Measurements from ENCODE around the gene ZNF595.
"Not testable (repeated sequence)": the region's sequence is repeated elsewhere in the genome, so short reads cannot be mapped to it uniquely, and the experiment has no call there.

ZNF595 gene

DNA sequence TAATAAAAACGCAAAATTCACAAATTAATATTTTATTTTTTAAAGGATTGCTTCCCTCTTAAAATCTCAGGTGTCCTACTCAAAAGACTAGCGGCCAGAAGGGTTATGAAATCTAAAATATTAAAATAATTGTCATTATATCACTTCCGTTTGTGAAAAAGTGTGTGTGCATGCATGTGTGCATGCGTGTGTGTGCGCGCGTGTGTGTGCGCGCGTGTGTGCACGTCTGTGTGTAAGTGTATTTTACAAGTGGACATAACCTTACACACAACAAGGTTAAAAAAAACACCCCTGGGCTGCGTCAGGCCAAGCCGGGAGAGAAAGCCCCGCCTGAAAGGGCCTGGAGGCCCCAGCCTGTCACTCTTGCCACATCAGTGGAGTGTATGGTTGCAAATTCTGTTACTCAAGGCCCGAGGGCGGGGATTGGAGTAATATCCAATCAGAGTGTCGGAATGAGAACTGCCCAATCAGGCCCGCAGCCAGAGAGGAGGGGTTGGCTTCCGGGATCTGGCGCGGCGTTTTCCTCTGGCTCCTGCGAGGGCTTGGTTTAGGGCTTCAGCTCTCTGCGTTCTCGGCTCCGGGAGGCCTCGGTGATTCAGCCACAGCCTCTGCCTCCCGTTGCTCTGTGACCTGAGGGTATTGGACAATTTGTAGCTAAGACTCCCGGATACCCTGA, at the start of gene ZNF595:
TSS of gene ZNF595 (plus strand) at position 518 of the 676 bp plus-strand sequence. CDS start 168 bp downstream, outside the sequence.
- not testable (repeated sequence) for DNase-seq (ENCODE audit: low spot score)

- DNase-seq (ENCODE audit: low spot score) = not testable (repeated sequence)
Measured at GRCh38 chr4:9937-10870, 42.9 kb upstream of the ZNF595 start.

DNA sequence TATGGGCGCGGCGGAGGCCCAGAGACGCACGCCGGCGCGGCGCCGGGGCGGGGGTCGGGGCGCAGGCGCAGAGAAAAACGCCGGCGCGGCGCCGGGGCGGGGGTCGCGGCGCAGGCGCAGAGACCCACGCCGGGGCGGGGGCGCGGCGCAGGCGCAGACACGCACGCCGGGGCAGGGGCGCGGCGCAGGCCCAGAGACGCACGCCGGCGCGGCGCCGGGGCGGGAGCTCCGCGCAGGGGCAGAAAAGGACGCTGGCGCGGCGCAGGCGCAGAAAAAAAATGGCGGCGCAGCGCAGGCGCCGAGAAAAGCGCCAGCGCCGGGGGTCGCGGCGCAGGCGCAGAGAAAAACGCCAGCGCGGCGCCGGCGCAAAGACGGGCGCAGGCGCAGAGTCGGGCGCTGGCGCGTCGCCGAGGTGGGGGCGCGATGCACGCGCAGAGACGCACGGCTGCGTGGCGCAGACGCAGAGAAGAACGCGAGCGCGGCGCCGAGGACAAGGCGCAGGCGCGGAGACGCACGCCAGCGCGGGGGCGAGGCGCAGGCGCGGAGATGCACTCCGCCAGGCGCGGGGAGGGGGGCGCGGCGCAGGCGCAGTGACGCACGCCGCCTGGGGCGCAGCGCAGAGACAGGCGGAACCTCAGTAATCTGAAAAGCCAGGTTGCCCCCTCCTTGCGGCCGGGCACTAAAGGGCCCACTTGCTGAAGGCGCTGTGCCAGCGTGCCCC, 41.9 kb upstream of the ZNF595 start:
- DNase-seq (ENCODE audit: low spot score) = not testable (repeated sequence)

DNA sequence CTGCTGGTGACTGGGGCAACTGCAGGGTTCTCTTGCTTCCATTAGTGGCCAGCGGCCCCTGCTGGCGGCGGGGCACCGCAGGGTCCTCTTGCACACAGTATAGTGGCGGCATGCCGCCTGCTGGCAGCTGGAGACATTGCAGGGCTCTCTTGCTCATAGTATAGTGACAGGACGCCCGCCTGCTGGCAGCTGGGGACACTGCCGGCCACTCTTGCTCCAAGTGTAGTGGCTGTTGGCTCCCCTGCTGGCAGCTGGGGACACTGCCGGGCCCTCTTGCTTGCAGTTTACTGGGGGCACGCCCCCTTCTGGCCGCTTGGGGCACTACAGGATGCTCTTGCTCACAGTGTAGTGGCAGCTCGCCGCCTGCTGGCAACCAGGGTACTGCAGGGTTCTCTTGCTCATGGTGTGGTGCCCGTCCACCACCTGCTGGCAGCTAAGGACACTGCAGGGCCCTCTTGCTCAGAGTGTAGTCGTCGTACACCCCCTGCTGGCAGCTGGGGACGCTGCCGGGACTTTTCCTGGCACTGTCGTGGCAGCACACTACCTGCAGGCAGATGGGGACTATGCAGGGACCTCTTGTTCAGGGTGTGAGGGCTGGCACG, 41.2 kb upstream of the ZNF595 start:
- DNase-seq (ENCODE audit: low spot score) = not testable (repeated sequence)

- not testable (repeated sequence) for DNase-seq (ENCODE audit: low spot score)
Measured at GRCh38 chr4:18128-18527, 35.0 kb upstream of the ZNF595 start.

- not testable (repeated sequence) for DNase-seq (ENCODE audit: low spot score)
Measured at GRCh38 chr4:18589-18988, 34.5 kb upstream of the ZNF595 start.

DNA sequence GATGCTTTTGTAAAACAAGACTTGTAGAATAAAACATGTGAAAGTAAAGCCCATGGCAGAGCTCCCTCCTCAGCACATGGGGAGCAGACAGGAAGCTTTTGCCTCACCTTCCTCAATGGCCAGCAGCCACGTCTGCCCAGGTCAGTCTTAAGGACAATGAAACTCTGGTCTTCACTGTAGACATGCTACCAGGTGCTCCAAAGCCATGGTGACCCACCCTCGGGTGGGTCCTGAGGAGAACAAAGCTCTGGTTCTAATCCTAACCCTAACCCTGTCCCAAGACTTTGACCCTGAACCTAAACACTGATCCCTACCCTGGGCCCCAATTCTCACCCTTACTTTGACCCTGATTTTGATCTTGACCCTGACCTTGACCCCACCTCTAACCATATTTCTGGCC, 30.2 kb upstream of the ZNF595 start:
- not testable (repeated sequence) for DNase-seq (ENCODE audit: low spot score)

GRCh38 chr4:24359-24758, 28.8 kb upstream of the ZNF595 start:
- DNase-seq (ENCODE audit: low spot score) = not testable (repeated sequence)

GRCh38 chr4:27501-27900, 25.6 kb upstream of the ZNF595 start:
- not testable (repeated sequence) for DNase-seq (ENCODE audit: low spot score)

GRCh38 chr4:28767-29542, 24.2 kb upstream of the ZNF595 start:
- DNase-seq (ENCODE audit: low spot score) = not testable (repeated sequence)

DNA sequence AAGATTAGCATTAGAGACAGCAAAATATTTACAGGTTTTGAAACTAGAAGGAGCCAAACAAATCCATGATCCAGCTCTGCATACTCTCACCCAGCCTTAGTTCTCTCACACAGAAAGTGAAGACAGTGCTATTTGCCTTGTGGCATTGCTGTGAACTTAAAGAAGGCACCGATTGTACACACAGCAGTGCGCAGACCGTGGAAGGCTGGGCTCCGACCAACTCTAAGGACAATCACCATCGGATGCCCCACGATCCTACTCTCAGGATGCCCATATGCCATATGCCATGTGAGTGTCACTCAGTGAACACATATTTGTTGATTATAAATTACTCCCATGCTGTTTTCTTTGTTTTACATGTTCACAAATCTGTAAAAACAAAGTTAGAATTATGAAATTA, 19.8 kb upstream of the ZNF595 start:
- DNase-seq (ENCODE audit: low spot score) = not testable (repeated sequence)

GRCh38 chr4:36559-37415, 16.3 kb upstream of the ZNF595 start:
- not testable (repeated sequence) for DNase-seq (ENCODE audit: low spot score)

- not testable (repeated sequence) for DNase-seq (ENCODE audit: low spot score)
Measured at GRCh38 chr4:38202-38601, 14.9 kb upstream of the ZNF595 start.

GRCh38 chr4:43375-43774, 9.7 kb upstream of the ZNF595 start:
- not testable (repeated sequence) for DNase-seq (ENCODE audit: low spot score)

DNA sequence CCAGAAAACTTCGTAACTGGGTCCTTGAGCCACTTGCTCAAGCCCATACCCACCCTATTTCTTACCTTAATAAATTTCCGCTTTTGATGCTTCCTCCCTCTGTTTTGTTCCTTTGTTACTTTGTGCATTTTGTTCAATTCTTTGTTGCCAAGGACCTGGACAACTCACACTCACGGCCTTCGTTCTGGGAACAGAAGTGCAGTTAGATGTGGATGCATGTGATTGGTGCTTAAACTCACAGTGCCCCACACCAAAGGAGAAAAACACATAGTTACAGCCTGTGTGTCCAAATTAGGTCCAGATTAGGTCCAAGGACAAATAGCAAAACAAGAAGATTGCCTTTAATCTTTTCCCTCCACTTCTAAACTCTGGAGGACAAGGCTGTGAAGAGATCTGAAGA, 1.9 kb upstream of the ZNF595 start:
- DNase-seq (ENCODE audit: low spot score) = not testable (repeated sequence)

DNA sequence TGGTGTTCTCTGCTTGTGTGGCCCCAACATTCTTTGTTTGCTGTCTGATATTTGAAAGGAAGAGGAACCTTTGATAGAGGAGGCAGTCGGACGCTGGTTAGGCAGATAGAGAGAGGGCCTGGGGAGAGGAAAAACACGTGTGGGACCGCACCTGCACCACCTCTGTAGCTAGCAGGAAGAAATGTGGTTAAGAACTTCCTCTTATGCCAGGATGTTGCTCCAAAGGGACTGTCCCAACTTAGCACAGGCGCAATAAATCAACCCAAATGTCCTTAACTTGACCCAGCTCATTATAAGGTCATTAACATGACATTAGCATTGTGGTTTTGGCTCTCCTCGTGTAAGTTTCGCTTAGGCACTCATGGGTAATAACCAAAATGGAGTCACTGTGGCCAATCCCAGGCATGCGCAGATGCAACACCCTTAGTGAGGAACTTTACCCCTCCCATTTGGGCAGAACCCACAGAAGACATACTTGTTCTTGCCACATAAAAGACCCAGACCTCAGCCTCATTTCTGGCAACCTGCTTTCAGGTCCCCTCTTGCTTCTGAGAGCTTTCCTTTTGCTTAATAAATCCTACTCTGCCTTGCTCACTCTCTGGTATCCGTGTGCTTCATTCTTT, 1.4 kb upstream of the ZNF595 start:
- not testable (repeated sequence) for DNase-seq (ENCODE audit: low spot score)

DNA sequence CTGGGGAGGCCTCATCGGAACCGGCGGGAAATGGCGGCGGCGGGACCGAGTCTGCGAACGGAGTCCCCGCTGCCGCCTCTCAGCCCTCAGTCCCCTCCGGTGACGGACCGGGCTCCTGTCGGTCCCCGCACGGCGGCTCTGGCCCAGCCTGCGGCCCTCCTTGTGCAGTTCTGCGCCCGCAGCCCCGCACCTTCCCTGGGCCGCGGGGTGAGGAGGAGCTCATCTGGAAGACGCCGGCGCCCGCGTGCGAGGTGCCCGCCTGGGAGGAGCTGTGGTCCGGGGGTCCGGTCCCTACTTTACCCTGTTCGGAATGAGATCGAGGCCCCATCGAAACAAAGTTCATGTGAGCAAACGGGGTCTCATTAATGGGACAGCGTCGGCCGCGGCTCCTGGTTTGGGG, 400 bp downstream of the ZNF595 start:
- not testable (repeated sequence) for DNase-seq (ENCODE audit: low spot score)

DNA sequence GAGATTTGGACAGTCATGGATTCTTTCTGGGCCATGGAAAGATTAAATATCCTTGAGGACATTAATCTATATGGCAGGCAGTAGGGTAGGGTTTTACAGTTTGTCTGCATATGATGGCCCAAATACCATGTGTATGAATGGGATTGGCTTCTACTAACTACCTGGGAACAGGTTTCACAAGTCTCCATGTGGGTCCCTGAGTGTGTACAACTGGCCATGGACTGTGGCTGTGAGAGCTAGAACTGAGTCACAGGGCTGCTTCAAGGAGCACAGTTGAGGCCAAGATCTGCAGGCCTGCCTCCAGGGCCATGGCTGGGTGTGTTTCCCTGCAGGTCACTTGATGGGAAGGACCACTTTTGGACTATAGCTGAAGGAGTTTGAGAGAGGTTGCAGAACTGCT, 11.6 kb downstream of the ZNF595 start:
- DNase-seq (ENCODE audit: low spot score) = not testable (repeated sequence)

DNA sequence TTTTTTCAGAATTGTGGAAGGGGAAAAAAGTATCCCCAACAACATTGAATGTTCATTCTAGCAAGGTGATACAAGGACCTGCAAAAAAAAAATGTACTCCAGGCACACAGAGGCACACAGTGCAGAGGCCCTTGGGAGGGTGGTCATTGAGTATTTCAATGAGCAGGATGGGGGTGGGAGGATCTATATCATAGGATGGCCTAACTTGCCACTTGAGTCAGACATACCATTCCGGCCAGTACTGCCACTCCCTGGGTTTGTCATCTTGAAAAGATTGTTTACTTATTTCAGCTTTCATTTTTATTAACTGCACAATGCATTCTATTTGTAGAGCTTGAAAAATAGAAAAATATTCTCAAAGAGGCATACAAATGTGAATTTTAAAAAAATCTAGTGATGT, 18.7 kb downstream of the ZNF595 start:
- DNase-seq (ENCODE audit: low spot score) = no peak

GRCh38 chr4:85951-86350, 32.8 kb downstream of the ZNF595 start:
- DNase-seq (ENCODE audit: low spot score) = no peak
